Measurements from ENCODE around the gene ACTG1.
"Not testable (repeated sequence)": the region's sequence is repeated elsewhere in the genome, so short reads cannot be mapped to it uniquely, and the experiment has no call there.

The ACTG1 gene

DNA sequence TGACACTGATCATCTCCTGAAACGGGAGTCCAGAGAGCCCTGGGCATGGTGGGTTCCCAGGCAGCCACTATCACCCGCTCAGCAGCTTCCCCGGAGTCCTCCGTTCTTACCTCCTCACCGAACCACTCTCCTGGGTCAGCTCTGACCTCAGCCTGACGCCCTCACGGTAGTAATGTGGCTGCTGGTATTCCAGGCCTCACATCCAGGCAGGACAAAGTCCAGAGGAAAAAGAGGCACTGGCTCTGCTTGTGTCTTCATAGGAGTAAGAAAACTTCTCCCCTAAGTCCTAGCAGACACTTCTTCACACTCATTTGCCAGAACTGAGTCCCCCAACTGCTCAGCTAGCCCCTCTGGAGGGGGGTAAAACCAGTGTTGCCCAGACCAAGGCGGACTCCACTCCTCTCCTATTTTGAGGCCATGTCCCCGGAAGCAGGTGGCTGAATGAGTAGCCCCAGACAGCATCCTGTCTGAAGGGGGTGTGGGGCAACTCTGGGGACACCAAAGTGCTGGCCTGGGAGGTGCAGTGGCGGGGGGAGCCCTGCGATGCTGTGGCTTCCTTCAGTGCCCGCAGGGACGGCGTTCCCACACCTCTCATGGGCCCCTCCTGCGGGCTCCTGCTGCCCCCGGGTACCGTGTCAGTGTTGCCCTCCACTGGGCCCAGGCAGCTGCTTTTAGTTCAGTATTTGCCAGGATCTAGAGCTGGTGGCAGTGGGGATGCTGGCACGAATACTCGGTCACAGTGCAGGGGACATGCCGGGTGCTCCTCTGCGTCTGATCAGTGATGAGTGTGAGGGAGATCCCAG is 20.9 kb upstream of the ACTG1 start:
- no peak for DNase-seq (ENCODE audit: low spot score)

DNA sequence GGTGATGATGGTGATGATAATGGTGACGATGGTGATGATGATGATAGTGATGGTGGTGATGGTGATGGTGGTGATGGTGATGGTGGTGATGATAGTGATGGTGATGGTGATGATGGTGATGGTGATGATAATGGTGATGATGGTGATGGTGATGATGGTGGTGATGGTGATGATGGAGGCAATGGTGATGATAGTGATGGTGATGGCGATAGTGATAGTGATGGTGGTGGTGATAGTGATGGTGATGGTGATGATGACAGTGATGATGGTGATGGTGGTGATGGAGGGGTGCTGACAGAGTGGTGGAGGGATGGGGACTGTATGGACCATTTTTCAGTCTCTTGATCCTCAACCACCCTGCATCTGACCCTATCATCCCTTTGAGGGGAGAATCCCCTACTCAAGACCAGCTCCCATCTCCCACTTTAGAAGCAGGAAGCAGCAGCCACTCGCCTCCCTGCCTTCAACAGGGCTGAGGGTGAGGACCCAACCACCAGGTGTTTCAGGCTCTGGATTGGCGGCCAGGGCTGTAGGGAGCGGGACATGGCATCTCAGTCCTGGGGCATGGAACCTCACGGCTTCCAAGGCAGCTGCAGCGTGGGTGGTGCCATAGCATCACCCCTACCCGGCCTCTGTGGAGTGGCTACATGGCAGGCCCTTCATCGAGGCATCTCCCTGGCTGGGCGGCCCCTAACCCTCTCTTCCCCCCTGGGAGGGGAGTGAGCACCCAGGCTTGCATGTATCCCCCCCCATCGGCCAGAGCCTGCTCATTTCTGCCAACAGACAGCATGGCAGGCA is 20.1 kb upstream of the ACTG1 start:
- no peak for DNase-seq (ENCODE audit: low spot score)

GRCh38 chr17:81531998-81532404 is 19.4 kb upstream of the ACTG1 start:
- not testable (repeated sequence) for DNase-seq (ENCODE audit: low spot score)

GRCh38 chr17:81531013-81531412 is 18.4 kb upstream of the ACTG1 start:
- not testable (repeated sequence) for DNase-seq (ENCODE audit: low spot score)

DNA sequence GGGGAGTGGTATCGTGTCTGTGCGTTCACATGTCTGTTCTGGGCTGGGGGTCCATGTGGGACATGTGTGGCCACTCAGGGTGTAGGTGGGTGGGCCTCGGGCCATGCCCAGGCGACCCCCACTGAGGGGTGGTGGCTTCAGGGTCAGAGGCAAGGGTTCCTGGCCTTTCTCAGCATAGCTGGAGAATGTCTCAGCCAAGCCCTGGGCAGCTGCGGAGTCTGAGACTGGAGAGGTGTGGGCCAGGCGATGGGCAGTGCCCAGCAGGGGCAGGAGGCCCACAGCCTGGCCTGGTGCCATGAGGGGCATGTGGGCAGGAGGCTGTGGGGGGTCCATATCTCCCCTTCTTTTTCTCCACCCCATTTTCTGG is 16.8 kb upstream of the ACTG1 start:
- DNase-seq (ENCODE audit: low spot score) = no peak

- DNase-seq (ENCODE audit: low spot score) = no peak
Measured at GRCh38 chr17:81528651-81529436, 16.2 kb upstream of the ACTG1 start.

DNA sequence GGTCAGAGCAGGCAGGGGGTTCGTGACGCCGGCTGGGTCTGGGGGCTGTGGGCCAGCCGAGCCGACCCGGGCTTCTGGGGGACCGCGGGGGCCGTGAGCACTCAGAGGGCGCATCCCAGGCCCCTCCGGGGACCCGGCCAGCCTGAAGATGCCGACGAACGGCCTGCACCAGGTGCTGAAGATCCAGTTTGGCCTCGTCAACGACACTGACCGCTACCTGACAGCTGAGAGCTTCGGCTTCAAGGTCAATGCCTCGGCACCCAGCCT is 15.7 kb upstream of the ACTG1 start:
- DNase-seq (ENCODE audit: low spot score) = no peak

- no peak for DNase-seq (ENCODE audit: low spot score)
Measured at GRCh38 chr17:81527591-81528383, 15.2 kb upstream of the ACTG1 start, which contains the start of gene FSCN2. FSCN2 (plus strand) TSS chr17:81528377; CDS start chr17:81528532, 155 bp downstream.

DNA sequence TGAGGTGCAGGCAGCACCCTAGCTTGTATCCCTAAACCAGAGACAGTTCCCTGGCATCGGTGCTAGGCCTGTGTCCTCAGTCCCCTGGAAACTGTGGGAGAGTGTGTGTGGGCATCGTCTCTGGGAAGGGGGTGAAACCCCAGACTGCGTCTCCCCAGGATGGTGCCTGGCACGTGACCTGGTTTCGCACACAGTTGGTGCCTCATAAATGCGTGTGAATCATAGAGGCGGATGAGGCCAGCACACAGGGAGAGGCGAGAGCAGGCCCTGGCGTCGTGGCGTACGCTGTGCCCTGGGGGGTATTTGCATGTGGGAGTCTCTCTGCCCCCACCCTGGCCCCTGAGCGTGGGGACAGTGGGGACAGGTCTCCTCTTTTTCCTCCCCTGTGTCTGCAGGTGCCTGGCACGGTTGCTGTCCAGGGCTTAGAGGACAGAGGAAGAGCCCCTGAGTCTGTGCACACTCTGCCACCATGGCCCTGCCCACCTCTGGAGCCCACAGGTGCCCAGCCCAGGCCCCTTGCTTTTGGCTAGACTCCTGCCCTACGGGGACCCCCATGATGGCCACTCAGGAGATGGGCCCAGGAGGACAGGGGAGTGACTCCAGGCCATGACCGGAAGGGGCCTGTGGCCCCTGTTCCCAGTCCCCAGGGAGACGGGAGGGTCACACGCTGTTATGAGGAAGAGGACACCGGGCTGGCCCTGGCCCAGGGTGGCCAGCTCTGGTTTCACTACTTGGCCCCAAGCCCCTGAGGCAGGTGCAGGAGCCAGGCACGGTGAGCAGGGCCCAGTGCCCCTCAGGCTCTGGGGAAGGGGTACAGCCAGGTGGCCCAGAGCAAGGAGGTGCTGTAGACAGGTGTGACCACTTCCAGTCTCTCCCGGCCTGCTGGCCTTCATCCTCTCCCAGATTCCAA is 14.3 kb upstream of the ACTG1 start:
- DNase-seq (ENCODE audit: low spot score) = no peak

- no peak for DNase-seq (ENCODE audit: low spot score)
Measured at GRCh38 chr17:81524865-81525159, 12.2 kb upstream of the ACTG1 start.

DNA sequence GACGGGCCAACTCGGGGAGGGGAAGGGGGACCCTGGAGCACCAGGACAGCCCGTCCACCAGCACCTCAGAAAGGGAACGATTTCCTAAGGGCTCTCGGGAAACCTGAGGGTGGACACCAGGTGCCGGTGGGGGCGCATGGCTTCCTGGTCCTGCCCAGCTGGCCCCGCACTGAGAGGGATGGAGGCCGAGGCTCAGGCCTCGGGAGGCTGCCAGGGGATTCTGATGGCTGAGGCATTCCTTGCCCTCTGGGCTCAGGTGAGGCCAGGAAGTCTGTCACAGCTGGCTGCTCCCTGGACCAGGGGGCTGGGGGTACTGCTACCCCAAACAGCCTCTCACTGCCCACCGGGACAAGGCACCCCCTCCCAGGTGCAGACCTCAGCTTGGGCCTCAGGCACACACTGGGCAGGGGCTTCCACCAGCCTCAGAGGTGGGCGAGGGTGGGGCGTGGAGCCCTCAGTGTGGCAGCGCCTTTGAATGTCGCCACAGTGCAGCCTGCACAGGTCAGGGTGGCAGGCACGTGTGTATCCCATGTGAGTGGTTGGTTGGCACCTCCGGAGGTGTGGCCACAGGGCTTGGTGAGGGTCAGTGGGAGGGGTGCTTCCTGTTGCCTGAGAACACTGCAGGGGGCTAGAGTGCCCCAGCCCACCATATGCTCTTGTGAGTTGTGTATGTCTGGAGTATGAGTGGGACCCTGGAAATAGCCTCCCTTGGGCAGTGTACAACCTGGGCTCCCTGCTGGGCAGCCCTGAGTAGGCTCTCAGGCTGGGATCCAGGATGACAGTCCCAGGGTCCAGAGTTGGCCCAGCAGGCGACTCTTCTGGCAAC is 11.7 kb upstream of the ACTG1 start:
- no peak for DNase-seq (ENCODE audit: low spot score)

GRCh38 chr17:81523402-81524038 is 10.9 kb upstream of the ACTG1 start:
- DNase-seq (ENCODE audit: low spot score) = no peak

GRCh38 chr17:81522491-81523401 is 10.1 kb upstream of the ACTG1 start:
- no peak for DNase-seq (ENCODE audit: low spot score)

GRCh38 chr17:81520021-81520901 is 7.7 kb upstream of the ACTG1 start:
- DNase-seq (ENCODE audit: low spot score) = no peak

DNA sequence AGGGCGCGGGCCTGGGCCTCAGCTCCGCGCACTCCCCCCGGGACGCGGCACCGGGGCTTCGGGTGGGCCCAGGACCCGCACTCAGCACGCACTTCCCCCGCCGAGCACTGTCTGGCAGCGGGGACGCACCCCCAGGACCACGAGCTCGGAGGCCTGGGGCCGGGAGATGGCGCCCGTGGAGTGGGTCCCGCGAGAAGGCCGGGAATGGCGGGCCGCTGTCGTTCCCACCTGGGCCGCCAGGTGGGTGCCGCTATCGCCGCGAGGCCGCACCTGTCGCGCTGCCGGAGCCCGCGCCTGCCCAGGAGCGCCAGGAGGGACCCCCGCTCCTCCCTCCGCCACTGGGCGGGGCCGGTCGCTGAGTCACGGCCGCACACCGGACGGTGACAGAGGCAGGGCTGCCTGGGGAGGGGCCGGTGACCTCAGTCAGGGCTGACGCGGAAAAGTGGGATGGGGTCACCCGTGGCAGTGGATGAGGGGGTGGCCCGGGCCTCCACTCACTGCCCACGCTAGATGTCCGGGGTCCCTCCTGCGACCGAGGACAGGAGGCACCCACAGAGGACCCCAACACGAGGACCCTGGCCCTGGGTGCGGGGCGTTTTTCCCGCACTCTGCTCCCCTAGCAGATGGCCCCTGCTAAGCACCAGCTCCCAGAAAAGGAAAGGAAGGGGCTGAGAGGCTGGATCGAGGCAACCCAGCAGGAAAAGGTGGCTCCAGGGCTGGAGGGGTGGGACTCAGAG is 6.9 kb upstream of the ACTG1 start:
- peak; percentile 71 for DNase-seq (ENCODE audit: low spot score)

- DNase-seq (ENCODE audit: low spot score) = no peak
Measured at GRCh38 chr17:81518785-81519283, 6.2 kb upstream of the ACTG1 start.
